Mesenchymal stem cell (in vitro differentiated cells and primary cell): ENCODE results near the gene TNIP1.

Experiments
- DNase-seq: peaks from one replicate; pipeline ENCODE4 v3.0.0-alpha.2; 2013
- H2AFZ ChIP-seq: one replicate; pipeline ENCODE4 v1.6.1; 2013; ENCODE audit warnings: low read depth, mild to moderate bottlenecking, control low read depth, inconsistent platforms, low read length, moderate library complexity
- H2AK5ac ChIP-seq: 2 replicates; pipeline ENCODE4 v1.6.1; 2013; ENCODE audit warnings: low read length, moderate library complexity, mild to moderate bottlenecking, inconsistent platforms; ENCODE audit not compliant: severe bottlenecking
- H2BK120ac ChIP-seq: one replicate; pipeline ENCODE4 v1.6.1; 2013; ENCODE audit warnings: low read depth, mild to moderate bottlenecking, inconsistent platforms, low read length, moderate library complexity
- H2BK12ac ChIP-seq, 2 experiments: one replicate each; pipeline ENCODE4 v1.6.1; 2013; ENCODE audit warnings: inconsistent platforms in 2 of 2, low read length in 2 of 2, mild to moderate bottlenecking in 2 of 2, moderate library complexity in 2 of 2, control low read depth in 1 of 2
- H2BK15ac ChIP-seq: one replicate; pipeline ENCODE4 v1.6.1; 2013; ENCODE audit warnings: mild to moderate bottlenecking, low read depth, inconsistent platforms; ENCODE audit not compliant: poor library complexity, severe bottlenecking
- H2BK5ac ChIP-seq: 2 replicates; pipeline ENCODE4 v1.6.1; 2013; ENCODE audit warnings: low read depth, mild to moderate bottlenecking, low read length, control low read depth, inconsistent platforms; ENCODE audit not compliant: poor library complexity, severe bottlenecking
- H3K14ac ChIP-seq, 2 experiments: one replicate each; pipeline ENCODE4 v1.6.1; 2013; ENCODE audit warnings: inconsistent platforms in 2 of 2, low read length in 2 of 2, control low read depth in 1 of 2, mild to moderate bottlenecking in 1 of 2, moderate library complexity in 1 of 2
- H3K18ac ChIP-seq, 2 experiments: one replicate each; pipeline ENCODE4 v1.6.1; 2013; ENCODE audit warnings: inconsistent platforms in 2 of 2, low read length in 2 of 2, control low read depth in 1 of 2, low read depth in 1 of 2, mild to moderate bottlenecking in 1 of 2
- H3K23ac ChIP-seq, 2 experiments: one replicate each; pipeline ENCODE4 v1.6.1; 2013; ENCODE audit warnings: inconsistent platforms in 2 of 2, low read length in 2 of 2, mild to moderate bottlenecking in 2 of 2, moderate library complexity in 2 of 2, control low read depth in 1 of 2
- H3K27ac ChIP-seq: 2 replicates; pipeline ENCODE4 v1.5.1; 2013; ENCODE audit warnings: mild to moderate bottlenecking, moderate library complexity, low read length, control low read depth, inconsistent platforms; ENCODE audit not compliant: poor library complexity, severe bottlenecking
- H3K27me3 ChIP-seq, 2 experiments: 2 replicates each; pipeline versions ENCODE4 v1.6.1 to v1.7.0; 2013; ENCODE audit warnings: low read length in 2 of 2, mild to moderate bottlenecking in 2 of 2, moderate library complexity in 2 of 2, control low read depth in 1 of 2, inconsistent platforms in 1 of 2; ENCODE audit not compliant: control insufficient read depth in 1 of 2, insufficient read depth in 1 of 2
- H3K36me3 ChIP-seq, 2 experiments: 2 replicates each; pipeline versions ENCODE4 v1.6.1 to v1.7.0; 2013; ENCODE audit warnings: low read length in 2 of 2, control low read depth in 1 of 2, inconsistent platforms in 1 of 2, low read depth in 1 of 2, mild to moderate bottlenecking in 1 of 2; ENCODE audit not compliant: insufficient read depth in 2 of 2, control insufficient read depth in 1 of 2
- H3K4ac ChIP-seq, 2 experiments: one replicate each; pipeline ENCODE4 v1.6.1; 2013; ENCODE audit warnings: inconsistent platforms in 2 of 2, low read length in 2 of 2, mild to moderate bottlenecking in 2 of 2, moderate library complexity in 2 of 2, control low read depth in 1 of 2, low read depth in 1 of 2
- H3K4me1 ChIP-seq: 2 replicates; pipeline ENCODE4 v1.6.1; 2013; ENCODE audit warnings: low read depth, low read length, control low read depth; ENCODE audit not compliant: control insufficient read depth, insufficient read depth
- H3K4me2 ChIP-seq: 2 replicates; pipeline ENCODE4 v1.6.1; 2013; ENCODE audit warnings: low read length, mild to moderate bottlenecking, inconsistent platforms; ENCODE audit not compliant: poor library complexity, severe bottlenecking
- H3K4me3 ChIP-seq, 2 experiments: 2 replicates each; pipeline versions ENCODE4 v1.5.1 to v1.7.0; 2013; ENCODE audit warnings: low read length in 2 of 2, mild to moderate bottlenecking in 2 of 2, control low read depth in 1 of 2, low read depth in 1 of 2; ENCODE audit not compliant: insufficient read depth in 1 of 2
- H3K79me1 ChIP-seq: replicated peaks from 2 replicates; pipeline ENCODE4 v1.6.1; 2013; ENCODE audit warnings: mild to moderate bottlenecking, control low read depth, low read length, inconsistent platforms; ENCODE audit not compliant: poor library complexity, severe bottlenecking
- H3K9ac ChIP-seq: 2 replicates; pipeline ENCODE4 v1.7.0; 2013; ENCODE audit warnings: mild to moderate bottlenecking, low read length, moderate library complexity
- H3K9me3 ChIP-seq: 2 replicates; pipeline ENCODE4 v1.7.0; 2013; ENCODE audit warnings: mild to moderate bottlenecking, low read length; ENCODE audit not compliant: control insufficient read depth
- H4K8ac ChIP-seq: one replicate; pipeline ENCODE4 v1.6.1; 2013; ENCODE audit warnings: inconsistent platforms, mild to moderate bottlenecking, low read length, moderate library complexity
- H4K91ac ChIP-seq: one replicate; pipeline ENCODE4 v1.6.1; 2013; ENCODE audit warnings: mild to moderate bottlenecking, low read length, inconsistent platforms
- WGBS: methylation state at CpG from one replicate; pipeline ENCODE4 v1.1.7; 2013; ENCODE audit warnings: mixed read lengths; 5-methylcytosine and 5-hydroxymethylcytosine counted together

TNIP1 gene

DNA sequence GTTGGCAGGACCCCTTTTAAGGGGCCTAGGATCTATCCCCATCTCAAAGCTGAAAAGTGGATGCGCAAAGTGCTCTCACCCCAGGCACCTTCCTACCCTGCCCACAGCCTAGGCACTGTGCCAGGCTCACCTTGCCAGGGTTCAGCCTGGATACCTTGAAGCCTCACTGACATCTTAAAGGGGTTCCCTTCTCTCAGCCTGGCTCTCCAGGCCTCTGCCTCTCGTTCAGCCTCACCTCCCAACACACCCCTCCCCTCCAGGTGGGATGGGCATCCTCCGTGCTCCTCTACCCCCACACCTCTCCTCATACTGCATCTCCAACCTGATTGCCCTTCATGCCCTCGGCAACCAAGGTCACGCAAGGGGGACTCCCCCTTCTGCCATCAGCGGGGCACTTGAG lies 25.5 kb downstream of the TNIP1 start:
- Histone ChIP-seq H2BK12ac (no peak overlapping the region), H2BK15ac (no peak overlapping the region), H3K79me1 (peaks cover 47% of the 10 kb centered on the region), H2BK120ac (no peak overlapping the region), H2AK5ac (no peak overlapping the region), H3K27ac (no peak overlapping the region), H2BK5ac (no peak overlapping the region), H4K8ac (peak overlapping the region; percentile 4), H3K14ac (no peak overlapping the region), H3K4ac (no peak overlapping the region), H3K9me3 (no peaks in the 10 kb centered on the region), H4K91ac (no peak overlapping the region), H3K23ac (no peak overlapping the region), H3K18ac (no peak overlapping the region), H3K36me3 (peaks cover 69 to 82% of the 10 kb centered on the region in 2 experiments), H3K4me1 (peaks cover 36% of the 10 kb centered on the region), H2AFZ (no peak overlapping the region), H3K27me3 (no peaks in the 10 kb centered on the region), H3K4me3 (no peak overlapping the region), H3K4me2 (no peak overlapping the region), H3K9ac (no peak overlapping the region)
- DNase-seq = no peak
- 91% methylated on average over 6 of the region's 6 CpGs for WGBS

- no peak overlapping the region for H3K18ac ChIP-seq
- no peaks in the 10 kb centered on the region for H3K27me3 ChIP-seq
- no peak overlapping the region for H2BK120ac ChIP-seq
- 98% methylated on average over 3 of the region's 3 CpGs for WGBS
- no peak overlapping the region for H3K9ac ChIP-seq
- peaks cover 51% of the 10 kb centered on the region for H3K79me1 ChIP-seq
- no peak for DNase-seq
- H4K91ac ChIP-seq = no peak overlapping the region
- H2AK5ac ChIP-seq = no peak overlapping the region
- no peak overlapping the region for H4K8ac ChIP-seq
- no peak overlapping the region for H3K23ac ChIP-seq
- no peak overlapping the region for H2BK12ac ChIP-seq
- no peak overlapping the region for H2BK15ac ChIP-seq
- H3K9me3 ChIP-seq = no peaks in the 10 kb centered on the region
- H3K27ac ChIP-seq = no peak overlapping the region
- H3K4me1 ChIP-seq = peaks cover 30% of the 10 kb centered on the region
- H3K4me3 ChIP-seq = no peak overlapping the region
- H3K36me3 ChIP-seq = peaks cover 70 to 81% of the 10 kb centered on the region in 2 experiments
- no peak overlapping the region for H2AFZ ChIP-seq
- no peak overlapping the region for H2BK5ac ChIP-seq
- no peak overlapping the region for H3K4me2 ChIP-seq
- H3K14ac ChIP-seq = no peak overlapping the region
- H3K4ac ChIP-seq = no peak overlapping the region
Observed at GRCh38 chr5:151054709-151055108, 26.1 kb downstream of the TNIP1 start.

GRCh38 chr5:151053796-151054462 lies 26.9 kb downstream of the TNIP1 start:
- Histone ChIP-seq H3K79me1 (peaks cover 52% of the 10 kb centered on the region), H3K27me3 (no peaks in the 10 kb centered on the region), H2BK15ac (no peak overlapping the region), H3K36me3 (peaks cover 70 to 85% of the 10 kb centered on the region in 2 experiments), H3K9ac (peak overlapping the region; percentile 19), H3K9me3 (no peaks in the 10 kb centered on the region), H3K4me1 (peaks cover 24% of the 10 kb centered on the region), H3K4me3 (no peak overlapping the region), H2AFZ (no peak overlapping the region), H3K27ac (no peak overlapping the region), H4K8ac (no peak overlapping the region), H2BK120ac (no peak overlapping the region), H3K18ac (no peak overlapping the region), H3K14ac (no peak overlapping the region), H2BK12ac (no peak overlapping the region), H2AK5ac (no peak overlapping the region), H2BK5ac (no peak overlapping the region), H3K4me2 (no peak overlapping the region), H4K91ac (no peak overlapping the region), H3K23ac (no peak overlapping the region), H3K4ac (no peak overlapping the region)
- no peak for DNase-seq
- WGBS = 97% methylated on average over 4 of the region's 4 CpGs

GRCh38 chr5:151052836-151053235 lies 28.0 kb downstream of the TNIP1 start:
- no peak overlapping the region for H3K4me2 ChIP-seq
- H3K4me3 ChIP-seq = no peak overlapping the region
- 95% methylated on average over 3 of the region's 3 CpGs for WGBS
- H3K23ac ChIP-seq = peak overlapping the region in 1 of 2 experiments; percentile 61
- H3K4ac ChIP-seq = no peak overlapping the region
- H3K27ac ChIP-seq = peak overlapping the region; percentile 79
- no peak overlapping the region for H4K8ac ChIP-seq
- no peak overlapping the region for H3K18ac ChIP-seq
- no peak for DNase-seq
- no peak overlapping the region for H2BK5ac ChIP-seq
- no peaks in the 10 kb centered on the region for H3K9me3 ChIP-seq
- H3K79me1 ChIP-seq = peaks cover 50% of the 10 kb centered on the region
- H2BK12ac ChIP-seq = no peak overlapping the region
- peaks cover 70 to 85% of the 10 kb centered on the region in 2 experiments for H3K36me3 ChIP-seq
- peaks cover 17% of the 10 kb centered on the region for H3K4me1 ChIP-seq
- H2BK120ac ChIP-seq = no peak overlapping the region
- H2AK5ac ChIP-seq = peak overlapping the region; percentile 57
- H3K9ac ChIP-seq = no peak overlapping the region
- no peak overlapping the region for H3K14ac ChIP-seq
- no peak overlapping the region for H2BK15ac ChIP-seq
- H3K27me3 ChIP-seq = no peaks in the 10 kb centered on the region
- no peak overlapping the region for H4K91ac ChIP-seq
- H2AFZ ChIP-seq = no peak overlapping the region
